ENCODE results near the gene ARRDC4.

Gene ARRDC4

DNA sequence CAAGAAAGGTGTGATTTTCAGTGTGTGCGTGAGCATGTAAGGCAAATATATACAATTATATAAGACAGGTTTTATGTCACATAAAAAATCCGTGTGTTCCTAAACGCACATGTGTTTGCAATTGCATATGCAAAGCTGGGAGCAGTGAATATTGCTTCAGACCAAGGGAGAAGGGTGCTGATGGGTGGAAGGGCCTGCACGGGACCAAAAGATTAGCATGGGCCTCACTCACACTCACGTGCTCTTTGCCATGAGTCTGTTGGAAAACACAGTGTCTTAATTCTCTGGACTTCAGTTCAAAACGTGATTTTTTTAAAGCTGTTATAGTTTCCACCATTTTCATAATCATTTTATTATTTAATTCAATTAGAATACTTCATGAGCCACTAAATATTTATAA lies 7.2 kb upstream of the ARRDC4 start:
- TF ChIP-seq, protein P1, sequence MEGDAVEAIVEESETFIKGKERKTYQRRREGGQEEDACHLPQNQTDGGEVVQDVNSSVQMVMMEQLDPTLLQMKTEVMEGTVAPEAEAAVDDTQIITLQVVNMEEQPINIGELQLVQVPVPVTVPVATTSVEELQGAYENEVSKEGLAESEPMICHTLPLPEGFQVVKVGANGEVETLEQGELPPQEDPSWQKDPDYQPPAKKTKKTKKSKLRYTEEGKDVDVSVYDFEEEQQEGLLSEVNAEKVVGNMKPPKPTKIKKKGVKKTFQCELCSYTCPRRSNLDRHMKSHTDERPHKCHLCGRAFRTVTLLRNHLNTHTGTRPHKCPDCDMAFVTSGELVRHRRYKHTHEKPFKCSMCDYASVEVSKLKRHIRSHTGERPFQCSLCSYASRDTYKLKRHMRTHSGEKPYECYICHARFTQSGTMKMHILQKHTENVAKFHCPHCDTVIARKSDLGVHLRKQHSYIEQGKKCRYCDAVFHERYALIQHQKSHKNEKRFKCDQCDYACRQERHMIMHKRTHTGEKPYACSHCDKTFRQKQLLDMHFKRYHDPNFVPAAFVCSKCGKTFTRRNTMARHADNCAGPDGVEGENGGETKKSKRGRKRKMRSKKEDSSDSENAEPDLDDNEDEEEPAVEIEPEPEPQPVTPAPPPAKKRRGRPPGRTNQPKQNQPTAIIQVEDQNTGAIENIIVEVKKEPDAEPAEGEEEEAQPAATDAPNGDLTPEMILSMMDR (IDR thresholded peaks at IDR 0.05; ENCODE audit: extremely low read depth, insufficient read depth, missing control alignments), result no peak
- no peak for DNase-seq (ENCODE audit: low spot score)
- in situ Hi-C loops (cut with MboI; ENCODE audit: low pct_unique_long_range_greater_than_20kb, low sequenced_read_pairs, unreplicated experiment), result no loop called here

DNA sequence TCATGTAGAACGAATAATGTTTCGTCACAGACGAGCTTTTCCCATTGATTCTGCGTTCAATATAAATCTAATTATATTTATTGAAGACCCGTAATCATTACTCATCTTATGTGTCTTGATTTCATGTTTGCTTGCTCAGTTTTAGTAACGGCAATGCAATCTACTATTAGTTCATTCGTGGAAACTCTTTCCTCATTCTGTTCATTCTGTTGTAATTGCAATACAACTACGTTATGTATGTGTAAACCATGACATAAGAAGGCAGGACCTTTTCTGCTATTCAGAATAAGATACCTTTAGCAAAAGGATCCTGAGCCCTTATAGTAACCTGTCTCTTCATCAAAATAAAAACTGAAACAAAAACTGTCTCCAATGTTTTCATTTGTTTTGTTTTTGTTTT lies 6.8 kb upstream of the ARRDC4 start:
- DNase-seq (ENCODE audit: low spot score), result no peak
- in situ Hi-C loops (cut with MboI; ENCODE audit: low pct_unique_long_range_greater_than_20kb, low sequenced_read_pairs, unreplicated experiment), result no loop called here
- TF ChIP-seq, protein P1 (IDR thresholded peaks at IDR 0.05; ENCODE audit: extremely low read depth, insufficient read depth, missing control alignments), result no peak

DNA sequence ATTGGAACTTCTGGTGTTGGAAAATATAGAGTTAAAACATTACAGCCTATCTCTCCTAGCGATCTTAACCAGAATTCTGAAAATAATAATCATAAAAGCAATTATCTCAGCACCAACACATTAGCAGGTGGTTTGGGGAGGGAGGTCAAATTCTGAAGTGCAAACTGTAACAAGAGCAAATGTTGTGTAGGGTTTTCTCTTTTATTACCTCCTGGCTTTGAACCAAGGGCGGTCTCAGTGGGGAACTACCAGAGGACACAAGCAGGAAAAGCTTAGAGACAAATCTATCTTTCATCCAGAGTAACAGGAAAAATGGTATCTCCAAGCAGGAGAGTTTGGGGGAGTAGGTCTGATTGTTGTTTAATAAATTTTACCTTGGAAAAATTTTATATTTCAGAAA lies 5.5 kb upstream of the ARRDC4 start:
- in situ Hi-C loops (cut with MboI; ENCODE audit: low pct_unique_long_range_greater_than_20kb, low sequenced_read_pairs, unreplicated experiment), result no loop called here
- DNase-seq (ENCODE audit: low spot score), result no peak

DNA sequence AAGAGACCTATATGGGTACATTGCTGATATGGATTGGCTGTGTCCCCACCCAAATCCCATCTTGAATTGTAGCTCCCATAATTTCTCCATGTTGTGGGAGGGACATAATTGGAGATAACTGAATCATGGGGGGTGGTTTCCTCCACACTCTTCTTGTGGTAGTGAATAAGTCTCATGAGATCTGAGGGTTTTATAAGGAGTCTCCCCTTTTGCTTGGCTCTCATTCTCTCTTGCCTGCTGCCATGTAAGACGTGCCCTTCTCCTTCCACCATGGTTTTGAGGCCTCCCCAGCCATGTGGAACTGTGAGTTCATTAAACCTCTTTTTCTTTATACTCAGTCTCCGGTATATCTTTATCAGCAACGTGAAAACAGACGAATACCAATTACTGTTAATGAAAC lies 5.0 kb upstream of the ARRDC4 start:
- TF ChIP-seq, protein P1 (IDR thresholded peaks at IDR 0.05; ENCODE audit: extremely low read depth, insufficient read depth, missing control alignments), result no peak

More for the DNA sequence above, 5.5 kb upstream of the ARRDC4 start:
- TF ChIP-seq, protein P1 (IDR thresholded peaks at IDR 0.05; ENCODE audit: extremely low read depth, insufficient read depth, missing control alignments), result no peak

DNA sequence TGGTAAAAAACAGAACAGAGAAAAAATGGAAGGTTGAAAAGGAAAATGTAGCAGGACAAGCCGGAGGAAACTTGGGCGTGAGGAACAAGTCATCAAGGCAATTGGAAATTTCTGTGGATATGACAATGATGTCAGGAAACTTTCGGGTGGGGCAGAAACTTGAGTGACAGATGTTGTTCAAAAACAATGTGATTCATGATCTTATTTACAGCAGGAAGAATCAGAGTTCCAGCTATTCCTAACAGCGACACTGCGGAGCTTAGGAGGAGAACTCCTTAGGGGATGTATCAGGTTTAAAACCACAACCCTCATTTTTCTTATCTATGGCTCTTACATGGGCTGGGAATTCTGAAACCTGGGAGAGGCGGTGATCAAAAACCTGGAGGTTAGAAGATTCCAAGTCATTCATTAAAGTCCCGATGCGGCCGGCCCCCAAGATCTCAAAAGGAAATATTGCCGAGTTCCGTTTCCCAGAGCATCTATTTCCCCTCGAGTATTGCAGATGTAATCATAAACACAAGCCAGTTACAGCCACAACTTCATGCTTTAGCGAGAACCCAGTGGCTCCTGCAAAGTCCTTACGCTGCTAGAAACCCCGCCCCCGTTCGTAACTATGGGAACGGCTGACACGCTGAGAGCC lies 659 bp upstream of the ARRDC4 start:
- no peak for DNase-seq (ENCODE audit: low spot score)
- TF ChIP-seq, protein P1 (IDR thresholded peaks at IDR 0.05; ENCODE audit: extremely low read depth, insufficient read depth, missing control alignments), result no peak
- in situ Hi-C loops (cut with MboI; ENCODE audit: low pct_unique_long_range_greater_than_20kb, low sequenced_read_pairs, unreplicated experiment), result no loop called here

More for the DNA sequence above, 5.0 kb upstream of the ARRDC4 start:
- no peak for DNase-seq (ENCODE audit: low spot score)
- in situ Hi-C loops (cut with MboI; ENCODE audit: low pct_unique_long_range_greater_than_20kb, low sequenced_read_pairs, unreplicated experiment), result no loop called here

DNA sequence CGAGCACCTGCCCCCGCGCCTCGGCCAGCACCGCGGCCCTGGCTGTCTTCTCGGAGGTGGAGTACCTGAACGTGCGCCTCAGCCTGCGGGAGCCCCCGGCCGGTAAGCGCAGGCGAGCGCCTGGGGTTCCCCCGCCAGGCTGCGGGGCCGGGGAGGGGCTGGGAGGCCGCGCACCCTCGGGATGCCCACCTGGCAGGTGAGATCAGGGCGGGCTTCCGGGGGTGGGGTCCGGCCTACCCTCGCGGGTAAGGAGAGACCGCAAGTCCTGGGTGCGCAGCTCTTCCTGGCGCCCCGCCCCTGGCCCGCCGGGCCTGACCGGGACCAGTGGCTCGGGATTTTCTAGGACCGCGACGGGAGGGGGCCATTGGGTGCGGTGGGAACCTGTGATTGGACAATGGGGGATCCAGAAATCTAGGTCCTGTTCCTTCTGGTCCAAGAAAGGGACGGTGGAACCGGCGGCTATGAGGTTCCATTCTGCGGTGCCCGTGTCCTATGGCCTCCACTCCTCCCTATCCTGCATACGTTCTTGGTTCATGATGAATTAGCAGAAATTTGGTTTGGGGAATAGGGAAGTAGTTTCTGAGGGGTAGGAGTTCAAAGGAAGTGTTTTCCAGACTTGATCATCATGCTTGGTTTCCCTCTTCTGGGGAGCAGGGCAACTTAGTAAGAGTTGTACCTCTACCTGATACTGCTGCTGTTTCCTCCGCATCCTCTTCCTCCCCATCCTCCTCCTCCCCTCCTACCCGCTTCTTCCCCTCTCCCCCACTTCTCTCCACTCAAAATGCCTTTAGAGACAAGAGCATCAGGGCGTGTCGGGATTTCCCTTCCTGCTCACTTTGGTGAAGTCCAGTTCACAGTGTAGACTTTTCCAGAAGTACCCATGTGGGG lies 808 bp downstream of the ARRDC4 start:
- TF ChIP-seq, protein P1 (IDR thresholded peaks at IDR 0.05; ENCODE audit: extremely low read depth, insufficient read depth, missing control alignments), result no peak
- in situ Hi-C loops (cut with MboI; ENCODE audit: low pct_unique_long_range_greater_than_20kb, low sequenced_read_pairs, unreplicated experiment), result no loop called here
- no peak for DNase-seq (ENCODE audit: low spot score)

Measured in GM13977 (cell line).